ENCODE results near the gene CELSR1. TPM values are rescaled to one million over a fixed set of nuclear protein-coding genes. Genes with fewer than 3 reads are reported as not detected.

CELSR1 gene
- total and polyA plus RNA-seq, 2 donors from 2014 or later, result 15.7 to 49.9 TPM

GRCh38 chr22:46322711-46323110 is 214.7 kb downstream of the CELSR1 start:
- Histone ChIP-seq H3K4me3 (ENCODE audit: low read length in 3 of 3) (no peak overlapping the region), H3K36me3 (ENCODE audit: control insufficient read depth in 2 of 3, insufficient read depth in 3 of 3, low read length in 3 of 3) (no peaks in the 10 kb centered on the region), H3K27ac (ENCODE audit: low read depth in 2 of 2, low read length in 2 of 2) (no peak overlapping the region), H3K9ac (ENCODE audit: low read length in 3 of 3) (no peak overlapping the region), H3K9me3 (ENCODE audit: control insufficient read depth in 2 of 3, insufficient read depth in 1 of 3, low read length in 3 of 3) (no peaks in the 10 kb centered on the region), H3K4me1 (ENCODE audit: control insufficient read depth in 2 of 3, insufficient read depth in 2 of 3, low read depth in 1 of 3, low read length in 3 of 3) (no peaks in the 10 kb centered on the region), H3K27me3 (ENCODE audit: control insufficient read depth, insufficient read depth, low read length) (no peaks in the 10 kb centered on the region)
- TF ChIP-seq CTCF (IDR thresholded peaks at IDR 0.05; ENCODE audit: borderline replicate concordance, extremely low read depth, insufficient read depth), result no peak
- intact Hi-C loops (cut with DNase I), result no loop called here
- FAIRE-seq (no peak), DNase-seq (no peak)

- Histone ChIP-seq H3K27ac (ENCODE audit: low read depth in 2 of 2, low read length in 2 of 2) (no peak overlapping the region), H3K36me3 (ENCODE audit: control insufficient read depth in 2 of 3, insufficient read depth in 3 of 3, low read length in 3 of 3) (no peaks in the 10 kb centered on the region), H3K9me3 (ENCODE audit: control insufficient read depth in 2 of 3, insufficient read depth in 1 of 3, low read length in 3 of 3) (no peaks in the 10 kb centered on the region), H3K27me3 (ENCODE audit: control insufficient read depth, insufficient read depth, low read length) (no peaks in the 10 kb centered on the region), H3K9ac (ENCODE audit: low read length in 3 of 3) (no peak overlapping the region), H3K4me1 (ENCODE audit: control insufficient read depth in 2 of 3, insufficient read depth in 2 of 3, low read depth in 1 of 3, low read length in 3 of 3) (no peaks in the 10 kb centered on the region), H3K4me3 (ENCODE audit: low read length in 3 of 3) (no peak overlapping the region)
- intact Hi-C loops (cut with DNase I), result no loop called here
- no peak for TF ChIP-seq CTCF (IDR thresholded peaks at IDR 0.05; ENCODE audit: borderline replicate concordance, extremely low read depth, insufficient read depth)
- no peak for FAIRE-seq
- no peak for DNase-seq
Observed at GRCh38 chr22:46320716-46321386, 216.6 kb downstream of the CELSR1 start.

GRCh38 chr22:46320166-46320710 is 217.2 kb downstream of the CELSR1 start:
- intact Hi-C loops (cut with DNase I), result no loop called here

More at GRCh38 chr22:46320166-46320710, 217.2 kb downstream of the CELSR1 start:
- no peaks in the 10 kb centered on the region for H3K36me3 ChIP-seq (ENCODE audit: control insufficient read depth in 2 of 3, insufficient read depth in 3 of 3, low read length in 3 of 3)
- no peak for TF ChIP-seq CTCF (IDR thresholded peaks at IDR 0.05; ENCODE audit: borderline replicate concordance, extremely low read depth, insufficient read depth)
- H3K9ac ChIP-seq (ENCODE audit: low read length in 3 of 3), result no peak overlapping the region
- H3K27ac ChIP-seq (ENCODE audit: low read depth in 2 of 2, low read length in 2 of 2), result no peak overlapping the region
- no peaks in the 10 kb centered on the region for H3K27me3 ChIP-seq (ENCODE audit: control insufficient read depth, insufficient read depth, low read length)
- no peak for DNase-seq
- FAIRE-seq, result no peak
- no peaks in the 10 kb centered on the region for H3K9me3 ChIP-seq (ENCODE audit: control insufficient read depth in 2 of 3, insufficient read depth in 1 of 3, low read length in 3 of 3)
- no peaks in the 10 kb centered on the region for H3K4me1 ChIP-seq (ENCODE audit: control insufficient read depth in 2 of 3, insufficient read depth in 2 of 3, low read depth in 1 of 3, low read length in 3 of 3)
- H3K4me3 ChIP-seq (ENCODE audit: low read length in 3 of 3), result no peak overlapping the region

All from kidney (tissue), 14 donors.